Pancreas (tissue), 10 donors: ENCODE data around the gene NAIF1. TPM values are rescaled to one million over a fixed set of nuclear protein-coding genes. Genes with fewer than 3 reads are reported as not detected.
"Not testable (repeated sequence)": the region's sequence is repeated elsewhere in the genome, so short reads cannot be mapped to it uniquely, and the experiment has no call there.

Experiments
- ATAC-seq, 4 donors: fragments of 200-7000 bp; cut with Tn5 transposase; one replicate each; pipeline versions ENCODE4 v1.8.0 to v1.9.1; 2020; ENCODE audit warnings: mild to moderate bottlenecking in 4 of 4, moderate library complexity in 4 of 4
- DNase-seq, 6 donors: peaks; one replicate each; pipeline ENCODE4 v3.0.0-alpha.2; 2020
- FAIRE-seq: peaks from 2 replicates; lab custom pipeline; 2012; peaks lifted over from hg19 to GRCh38; lab: Jason Lieb, UNC
- H3K27ac ChIP-seq, 4 donors: fragments of 200-600 bp; sonication (generic); 1 replicate in 3 of 4; 2 replicates in 1 of 4; pipeline versions ENCODE4 v1.5.0 to v1.8.0; 2020
- H3K27me3 ChIP-seq, 4 donors: fragments of 200-600 bp; one replicate each; pipeline ENCODE4 v1.8.0; 2021
- H3K36me3 ChIP-seq, 3 donors: fragments of 200-600 bp; sonication (generic) in 1 of 3; one replicate each; pipeline versions ENCODE4 v1.5.0 to v1.8.0; 2020 to 2021
- H3K4me1 ChIP-seq, 3 donors: fragments of 200-600 bp; one replicate each; pipeline ENCODE4 v1.8.0; 2021
- H3K4me3 ChIP-seq, 4 donors: fragments of 200-600 bp; sonication (generic) in 2 of 4; one replicate each; pipeline versions ENCODE4 v1.5.0 to v1.8.0; 2020 to 2021
- H3K9me3 ChIP-seq, 4 donors: fragments of 200-600 bp; one replicate each; pipeline ENCODE4 v1.8.0; 2021
- CTCF ChIP-seq, 4 donors: fragments of 200-600 bp; sonication (generic) in 3 of 4; IDR thresholded peaks; one replicate each; pipeline versions ENCODE4 v1.5.0 to v1.8.0; 2021; ENCODE audit warnings: antibody characterized with exemption in 4 of 4
- WGBS, 2 donors: extraction: QIAGEN DNeasy Blood & Tissue Kit; methylation state at CpG; one replicate each; pipeline ENCODE4 v1.1.7; 2013; 5-methylcytosine and 5-hydroxymethylcytosine counted together
- intact Hi-C, 3 donors: fragments of 100-400 bp; cut with DNase I; formaldehyde crosslinking; loops; one replicate each; pipeline versions ENCODE4 v1.11.1 to v1.14.2; 2022
- polyA plus RNA-seq, 2 donors: library from polyadenylated mRNA; stranded (reverse); fragments of 200-250 nt; gene quantifications; one replicate each; pipeline ENCODE4 v1.2.3, GENCODE V29; 2013
- total RNA-seq, 6 donors: library from RNA; stranded (reverse); fragmentation: NEBNext Ultra II Directional in 4 of 6; extraction: Animal tissue kit (Norgen Biotek cat#: 25700) in 4 of 6; gene quantifications; one replicate each; pipeline versions ENCODE4 v1.2.1 to v1.2.4, GENCODE V29; 2021 to 2023
- donor health status: healthy with polysubstance abuse.
- donor health status: DM: no; HTN: no; CAD: no; lungs with moderate emphysema.
- donor health status: DM: no; HTN: no; CAD: no.
- donor health status: control.
- donor health status: control.
- donor health status: Bipolar disorder and iron deficiency.
- donor health status: DM: yes; HTN: yes; CAD: no.
- donor health status: DM: no; HTN: no; CAD: no.
- donor health status: DM: no; HTN: no; CAD: no.
- donor health status: DM: yes; HTN: yes; CAD: no.

Gene NAIF1
- total and polyA plus RNA-seq, 8 donors: 3.0 to 6.8 (median 4.2) TPM

GRCh38 chr9:128114326-128115186, 47.4 kb upstream of the NAIF1 start:
- intact Hi-C loops: loop anchor here in 2 of 3 donors (5.0 kb wide), 1 partner anchor 172 kb away; no protein-coding TSS in a partner anchor
- WGBS, 2 donors: 69 to 70% methylated on average over 29 of the region's 29 CpGs
- FAIRE-seq (no peak), ATAC-seq (peak; percentile 1 to 5 (median 2)), DNase-seq (peak in 5 of 6 donors; percentile 50 to 88 (median 61))
- peaks cover 3 to 17% (median 10%) of the 10 kb centered on the region in 3 donors for H3K4me1 ChIP-seq
- H3K27ac ChIP-seq: peak overlapping the region; percentile 80 to 92 (median 86)
- peak overlapping the region in 2 of 4 donors; percentile 5 to 6 for H3K4me3 ChIP-seq
- no peaks in the 10 kb centered on the region for H3K27me3 ChIP-seq
- H3K9me3 ChIP-seq: no peaks in the 10 kb centered on the region
- no peak for TF ChIP-seq CTCF (IDR thresholded peaks at IDR 0.05)
- no peaks in the 10 kb centered on the region for H3K36me3 ChIP-seq

GRCh38 chr9:128113526-128114325, 46.6 kb upstream of the NAIF1 start:
- no peak overlapping the region for H3K4me3 ChIP-seq
- H3K36me3 ChIP-seq: no peaks in the 10 kb centered on the region
- peaks cover 3 to 14% (median 10%) of the 10 kb centered on the region in 3 donors for H3K4me1 ChIP-seq
- FAIRE-seq (no peak), ATAC-seq (no peak), DNase-seq (peak in 4 of 6 donors; percentile 46 to 63 (median 62))
- WGBS, 2 donors: 86 to 89% methylated on average over 11 to 12 of the region's 12 CpGs
- intact Hi-C loops: no loop called here
- no peaks in the 10 kb centered on the region for H3K27me3 ChIP-seq
- no peaks in the 10 kb centered on the region for H3K9me3 ChIP-seq
- peak overlapping the region in 2 of 4 donors; percentile 80 to 92 for H3K27ac ChIP-seq
- no peak for TF ChIP-seq CTCF (IDR thresholded peaks at IDR 0.05)

GRCh38 chr9:128111726-128112125, 44.6 kb upstream of the NAIF1 start:
- H3K27me3 ChIP-seq, ATAC-seq, H3K4me3 ChIP-seq, intact Hi-C loops, H3K9me3 ChIP-seq, H3K27ac ChIP-seq, FAIRE-seq: not testable (repeated sequence)
- H3K4me1 ChIP-seq: peaks cover 3 to 14% (median 10%) of the 10 kb centered on the region in 3 donors
- DNase-seq: peak in 5 of 6 donors; percentile 2 to 30 (median 22)
- peaks cover 3 to 17% (median 14%) of the 10 kb centered on the region in 3 donors for H3K36me3 ChIP-seq
- 82 to 85% methylated on average over 12 of the region's 12 CpGs for WGBS, 2 donors

GRCh38 chr9:128109050-128109709, 42.1 kb upstream of the NAIF1 start:
- TF ChIP-seq CTCF (IDR thresholded peaks at IDR 0.05): no peak
- no peak for FAIRE-seq
- H3K4me3 ChIP-seq: no peak overlapping the region
- ATAC-seq: no peak
- H3K9me3 ChIP-seq: no peaks in the 10 kb centered on the region
- H3K4me1 ChIP-seq: peaks cover 0 to 11% (median 5%) of the 10 kb centered on the region in 3 donors
- 73 to 82% methylated on average over 20 of the region's 20 CpGs for WGBS, 2 donors
- intact Hi-C loops: no loop called here
- peaks cover 13 to 30% (median 29%) of the 10 kb centered on the region in 3 donors for H3K36me3 ChIP-seq
- no peak overlapping the region for H3K27ac ChIP-seq
- peak in 5 of 6 donors; percentile 9 to 52 (median 33) for DNase-seq
- no peaks in the 10 kb centered on the region for H3K27me3 ChIP-seq
